ENCODE measurements around the gene RPS17.

- TF ChIP-seq TAF1 (IDR thresholded peaks at IDR 0.05; ENCODE audit: low read depth, low read length) (no peak), SPI1 (IDR thresholded peaks at IDR 0.05; ENCODE audit: low read depth, low read length) (no peak), POU2F2 (IDR thresholded peaks at IDR 0.05; ENCODE audit: low read depth, low read length) (no peak)
Observed at GRCh38 chr15:82548700-82549099, 8.4 kb upstream of the RPS17 start.

Data from GM12891 (cell line).